Memory B cell (primary cell): ENCODE data around the gene FAM13B.
"Not testable (repeated sequence)": the region's sequence is repeated elsewhere in the genome, so short reads cannot be mapped to it uniquely, and the experiment has no call there.

Experiments
- ATAC-seq: fragments of 150-1000 bp; cut with Tn5 transposase; 2 replicates; pipeline ENCODE4 v1.10.0; 2021; ENCODE audit warnings: low read depth, mild to moderate bottlenecking, moderate library complexity
- DNase-seq, 2 donors: peaks; one replicate each; pipeline ENCODE4 v3.0.0; 2022; ENCODE audit warnings: low spot score in 2 of 2
- H3K27ac Mint-ChIP-seq: one replicate; pipeline ENCODE4 v1.8.0; 2022; ENCODE audit warnings: mild to moderate bottlenecking, moderate library complexity, mixed read lengths
- H3K27me3 Mint-ChIP-seq: one replicate; pipeline ENCODE4 v1.8.0; 2022; ENCODE audit warnings: mixed read lengths
- H3K36me3 Mint-ChIP-seq: one replicate; pipeline ENCODE4 v1.8.0; 2022; ENCODE audit warnings: mild to moderate bottlenecking, mixed read lengths
- H3K4me1 Mint-ChIP-seq: one replicate; pipeline ENCODE4 v1.8.0; 2022; ENCODE audit warnings: mixed read lengths
- H3K4me3 Mint-ChIP-seq: one replicate; pipeline ENCODE4 v1.8.0; 2022; ENCODE audit warnings: mild to moderate bottlenecking, moderate library complexity, mixed read lengths
- H3K9me3 Mint-ChIP-seq: one replicate; pipeline ENCODE4 v1.8.0; 2022; ENCODE audit warnings: mixed read lengths

The FAM13B gene

DNA sequence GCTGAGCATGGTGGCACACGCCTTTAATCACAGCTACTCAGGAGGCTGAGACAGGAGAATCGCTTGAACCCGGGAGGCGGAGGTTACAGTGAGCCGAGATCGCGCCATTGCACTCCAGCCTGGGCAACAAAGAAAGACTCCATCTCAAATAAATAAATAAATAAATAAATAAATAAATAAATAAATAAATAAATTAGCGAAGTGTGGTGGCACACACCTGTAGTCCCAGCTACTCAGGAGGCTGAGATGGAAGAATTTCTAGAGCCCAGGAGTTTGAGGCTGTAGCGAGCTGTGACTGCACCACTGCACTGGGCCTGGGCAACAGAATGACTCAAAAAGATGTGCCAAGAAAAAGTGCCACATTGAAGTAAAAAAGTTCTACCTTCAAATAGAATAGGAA lies 6.1 kb downstream of the FAM13B start:
- H3K9me3 Mint-ChIP-seq, H3K4me3 Mint-ChIP-seq, H3K27ac Mint-ChIP-seq, DNase-seq, H3K36me3 Mint-ChIP-seq, H3K27me3 Mint-ChIP-seq, ATAC-seq: not testable (repeated sequence)
- H3K4me1 Mint-ChIP-seq = peaks cover 56% of the 10 kb centered on the region

DNA sequence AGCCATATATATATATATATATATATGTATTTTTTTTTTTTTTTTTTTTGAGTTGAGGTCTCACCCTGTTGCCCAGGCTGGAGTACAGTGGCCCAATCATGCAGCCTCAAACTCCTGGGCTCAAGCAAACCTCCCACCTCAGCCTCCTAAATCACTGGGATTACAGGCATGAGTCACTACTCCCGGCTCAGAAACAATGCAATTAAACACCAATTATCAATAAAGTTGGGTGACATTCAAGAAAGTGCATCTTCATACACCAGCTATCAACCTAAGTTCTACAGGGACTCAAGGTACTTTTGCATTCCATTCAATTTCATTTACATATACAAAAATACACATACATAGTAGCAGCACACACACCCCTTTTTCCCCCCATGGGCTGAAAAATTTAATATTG lies 7.6 kb downstream of the FAM13B start:
- Mint-ChIP-seq H3K27me3 (no peaks in the 10 kb centered on the region), H3K9me3 (no peaks in the 10 kb centered on the region), H3K4me3 (no peak overlapping the region), H3K27ac (no peak overlapping the region), H3K36me3 (peaks cover 7% of the 10 kb centered on the region), H3K4me1 (peaks cover 50% of the 10 kb centered on the region)
- DNase-seq (no peak), ATAC-seq (no peak)

DNA sequence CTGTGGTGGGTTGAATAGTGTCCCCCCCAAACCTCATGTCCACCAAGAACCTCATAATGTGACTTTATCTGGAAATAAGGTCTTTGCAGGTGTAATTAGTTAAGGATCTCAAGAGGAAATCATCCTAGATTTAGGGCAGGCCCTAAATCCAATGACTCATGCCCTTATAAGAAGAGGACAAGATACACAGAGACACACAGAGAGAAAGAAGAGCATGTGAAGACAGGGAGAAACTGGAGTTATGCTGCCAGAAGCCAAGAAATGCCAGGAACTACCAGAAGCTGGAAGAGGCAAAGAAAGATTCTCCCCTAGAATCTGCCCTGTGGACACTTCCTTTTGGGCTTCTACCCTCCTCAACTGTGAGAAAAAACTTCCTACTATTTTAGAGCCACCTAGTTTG lies 8.8 kb downstream of the FAM13B start:
- H3K27me3 Mint-ChIP-seq = no peaks in the 10 kb centered on the region
- ATAC-seq = no peak
- peaks cover 41% of the 10 kb centered on the region for H3K4me1 Mint-ChIP-seq
- no peak overlapping the region for H3K4me3 Mint-ChIP-seq
- peak overlapping the region; percentile 31 for H3K27ac Mint-ChIP-seq
- H3K36me3 Mint-ChIP-seq = peaks cover 8% of the 10 kb centered on the region
- H3K9me3 Mint-ChIP-seq = no peaks in the 10 kb centered on the region
- DNase-seq = no peak

DNA sequence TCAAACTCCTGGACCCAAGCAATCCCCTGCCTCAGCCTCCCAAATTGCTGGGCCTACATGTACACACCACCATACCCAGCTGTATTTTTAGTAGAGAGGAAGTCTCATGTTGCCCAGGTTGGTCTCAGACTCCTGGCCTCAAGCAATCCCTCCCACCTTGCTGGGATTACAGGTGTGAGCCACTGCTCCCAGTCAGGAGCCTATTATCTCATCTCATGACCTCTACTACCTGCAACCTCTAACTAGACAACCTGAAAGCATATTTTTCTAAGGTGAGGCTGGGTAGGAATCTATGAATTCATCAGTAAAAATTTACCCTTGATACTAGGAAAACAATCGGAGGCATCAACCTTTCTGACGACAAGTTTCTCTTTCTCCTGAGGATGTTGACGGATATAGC lies 10.0 kb downstream of the FAM13B start:
- Mint-ChIP-seq H3K36me3 (peaks cover 14% of the 10 kb centered on the region), H3K4me1 (peaks cover 41% of the 10 kb centered on the region), H3K27me3 (no peaks in the 10 kb centered on the region), H3K27ac (peak overlapping the region; percentile 47), H3K4me3 (no peak overlapping the region), H3K9me3 (no peaks in the 10 kb centered on the region)
- no peak for ATAC-seq
- no peak for DNase-seq

DNA sequence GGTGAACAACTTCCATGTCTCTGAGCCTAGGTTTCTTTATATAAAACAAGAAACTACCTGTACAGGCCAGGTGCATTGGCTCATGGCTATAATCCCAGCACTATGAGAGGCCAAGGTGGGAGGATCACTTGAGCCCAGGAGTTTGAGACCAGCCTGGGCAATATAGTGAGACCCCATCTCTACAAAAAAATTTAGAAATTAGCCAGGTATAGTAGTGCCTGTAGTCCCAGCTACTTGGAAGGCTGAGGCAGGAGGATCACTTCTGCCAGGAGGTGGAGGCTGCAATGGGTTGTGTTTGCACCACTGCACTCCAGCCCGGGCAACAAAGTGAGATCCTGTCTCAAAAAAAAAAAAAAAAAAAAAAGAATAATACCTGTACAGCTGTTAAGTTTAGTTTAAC lies 11.1 kb downstream of the FAM13B start:
- DNase-seq (no peak), ATAC-seq (no peak)
- Mint-ChIP-seq H3K27me3 (no peaks in the 10 kb centered on the region), H3K27ac (no peak overlapping the region), H3K4me3 (no peak overlapping the region), H3K9me3 (no peaks in the 10 kb centered on the region), H3K4me1 (peaks cover 36% of the 10 kb centered on the region), H3K36me3 (peaks cover 13% of the 10 kb centered on the region)

DNA sequence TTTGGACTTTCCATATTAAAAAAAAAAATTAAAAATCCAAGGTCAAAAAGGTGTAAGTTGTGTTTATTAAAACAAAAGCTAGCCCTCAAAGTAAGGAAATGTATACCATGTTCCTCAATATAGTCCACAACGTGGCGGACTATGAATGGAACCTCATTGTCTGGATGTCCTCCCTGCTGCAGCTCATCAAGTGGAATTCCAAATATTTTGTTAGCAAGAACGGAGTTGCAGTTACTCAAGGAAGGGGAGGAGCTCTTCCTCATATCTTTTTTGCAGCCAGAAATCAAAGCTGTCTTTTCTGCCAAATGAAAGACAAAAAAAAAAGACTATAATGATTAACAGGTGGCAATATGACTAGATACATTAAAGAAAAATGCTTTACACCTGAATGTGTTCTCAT lies 14.0 kb downstream of the FAM13B start:
- H3K4me3 Mint-ChIP-seq = no peak overlapping the region
- no peak for ATAC-seq
- no peak for DNase-seq
- peaks cover 21% of the 10 kb centered on the region for H3K4me1 Mint-ChIP-seq
- H3K27ac Mint-ChIP-seq = no peak overlapping the region
- H3K27me3 Mint-ChIP-seq = no peaks in the 10 kb centered on the region
- H3K9me3 Mint-ChIP-seq = no peaks in the 10 kb centered on the region
- H3K36me3 Mint-ChIP-seq = peaks cover 16% of the 10 kb centered on the region

DNA sequence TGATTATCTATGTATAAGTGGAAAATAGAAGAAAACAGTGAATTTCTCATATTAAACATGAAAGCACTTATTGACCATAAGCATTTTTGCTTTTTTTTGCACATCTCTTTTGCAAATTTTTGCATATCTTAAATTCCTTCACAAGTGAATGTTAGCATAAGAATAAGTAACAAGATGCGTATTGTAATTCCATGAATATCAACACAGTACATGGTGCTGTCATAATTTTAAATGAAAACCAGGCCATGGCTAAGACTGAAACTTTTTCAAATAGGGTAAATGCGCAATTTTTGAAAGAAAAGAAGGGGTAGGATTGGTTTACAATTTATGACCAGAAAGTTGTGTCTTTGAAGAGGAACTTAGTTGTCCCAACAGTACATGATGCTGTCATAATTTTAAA lies 17.0 kb downstream of the FAM13B start:
- H3K9me3 Mint-ChIP-seq = no peaks in the 10 kb centered on the region
- H3K36me3 Mint-ChIP-seq = peaks cover 21% of the 10 kb centered on the region
- no peaks in the 10 kb centered on the region for H3K27me3 Mint-ChIP-seq
- ATAC-seq (no peak), DNase-seq (no peak)
- no peak overlapping the region for H3K27ac Mint-ChIP-seq
- H3K4me3 Mint-ChIP-seq = no peak overlapping the region
- H3K4me1 Mint-ChIP-seq = peaks cover 7% of the 10 kb centered on the region

DNA sequence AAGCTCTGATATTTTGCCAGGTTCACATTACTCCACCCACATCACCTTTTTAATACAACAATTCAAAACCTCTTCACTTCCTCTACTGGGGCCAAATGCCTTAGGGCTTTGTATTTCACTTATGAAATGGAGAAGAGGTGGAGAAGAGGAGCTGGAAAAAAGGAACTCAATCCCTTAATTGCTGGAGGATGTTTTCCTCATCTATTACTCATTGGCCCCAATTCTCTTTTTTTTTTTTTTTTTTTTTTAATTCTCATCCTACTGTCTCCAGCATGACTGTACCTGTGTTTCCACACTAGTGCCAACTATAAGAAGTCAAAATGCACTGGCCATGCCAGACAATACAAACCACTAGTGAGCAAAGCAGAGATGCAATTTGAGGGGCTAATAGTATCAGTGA lies 20.9 kb downstream of the FAM13B start:
- H3K36me3 Mint-ChIP-seq = peaks cover 22% of the 10 kb centered on the region
- ATAC-seq (no peak), DNase-seq (no peak)
- no peaks in the 10 kb centered on the region for H3K27me3 Mint-ChIP-seq
- H3K4me1 Mint-ChIP-seq = no peaks in the 10 kb centered on the region
- H3K4me3 Mint-ChIP-seq = no peak overlapping the region
- no peaks in the 10 kb centered on the region for H3K9me3 Mint-ChIP-seq
- no peak overlapping the region for H3K27ac Mint-ChIP-seq

DNA sequence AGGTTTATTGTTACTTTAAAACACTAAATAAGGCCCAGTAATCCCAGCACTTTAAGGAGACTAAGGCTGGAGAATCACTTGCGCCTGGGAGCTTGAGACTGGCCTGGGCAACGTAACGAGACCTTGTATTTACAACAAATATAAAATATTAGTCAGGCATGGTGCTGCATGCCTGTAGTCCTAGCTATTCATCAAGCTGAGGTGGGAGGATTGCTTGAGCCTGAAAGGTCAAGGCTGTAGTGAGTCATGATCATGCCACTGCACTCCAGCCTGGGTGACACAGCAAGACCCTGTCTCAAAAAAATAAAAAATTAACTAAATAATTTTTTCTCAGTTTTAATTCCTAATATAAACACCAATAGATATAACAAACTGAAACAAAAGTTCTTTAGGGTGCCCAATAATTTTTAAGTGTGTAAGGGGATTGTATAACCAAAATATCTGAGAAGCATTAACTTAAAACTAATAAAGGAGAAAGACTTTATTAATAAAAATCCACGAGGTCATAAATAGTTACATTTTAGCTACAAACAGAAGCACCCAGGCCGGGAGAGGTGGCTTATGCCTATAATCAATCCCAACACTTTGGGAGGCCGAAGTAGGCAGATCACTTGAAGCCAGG lies 32.7 kb downstream of the FAM13B start:
- H3K27ac Mint-ChIP-seq = no peak overlapping the region
- DNase-seq (no peak), ATAC-seq (no peak)
- H3K9me3 Mint-ChIP-seq = no peaks in the 10 kb centered on the region
- peaks cover 40% of the 10 kb centered on the region for H3K36me3 Mint-ChIP-seq
- no peaks in the 10 kb centered on the region for H3K27me3 Mint-ChIP-seq
- H3K4me1 Mint-ChIP-seq = peaks cover 16% of the 10 kb centered on the region
- no peak overlapping the region for H3K4me3 Mint-ChIP-seq

DNA sequence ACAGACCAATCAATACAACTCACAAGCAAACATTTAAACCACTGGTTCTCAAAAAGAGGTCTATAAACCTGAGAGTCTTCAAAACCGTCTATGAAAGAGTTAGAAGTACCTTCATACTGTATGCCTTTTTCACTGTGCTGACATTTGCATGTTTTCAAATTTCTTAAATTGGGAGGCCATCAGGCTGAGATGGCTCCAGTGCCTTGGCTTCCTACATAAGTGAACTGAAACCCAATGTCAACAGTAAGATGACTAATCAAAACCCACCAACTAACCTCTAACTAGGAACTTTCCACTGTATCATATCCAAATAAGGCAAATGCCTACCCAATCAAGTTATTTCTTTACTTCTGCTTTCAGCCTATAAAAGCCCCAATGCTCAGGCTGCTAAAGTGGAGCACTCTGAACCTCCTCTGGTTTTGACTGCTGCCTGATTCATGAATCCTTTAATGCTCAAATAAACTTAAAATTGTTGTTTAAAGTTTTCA lies 35.1 kb downstream of the FAM13B start:
- no peak for DNase-seq
- H3K36me3 Mint-ChIP-seq = peaks cover 34% of the 10 kb centered on the region
- peak; percentile 61 for ATAC-seq
- no peak overlapping the region for H3K27ac Mint-ChIP-seq
- peaks cover 22% of the 10 kb centered on the region for H3K4me1 Mint-ChIP-seq
- H3K27me3 Mint-ChIP-seq = no peaks in the 10 kb centered on the region
- no peak overlapping the region for H3K4me3 Mint-ChIP-seq
- no peaks in the 10 kb centered on the region for H3K9me3 Mint-ChIP-seq

DNA sequence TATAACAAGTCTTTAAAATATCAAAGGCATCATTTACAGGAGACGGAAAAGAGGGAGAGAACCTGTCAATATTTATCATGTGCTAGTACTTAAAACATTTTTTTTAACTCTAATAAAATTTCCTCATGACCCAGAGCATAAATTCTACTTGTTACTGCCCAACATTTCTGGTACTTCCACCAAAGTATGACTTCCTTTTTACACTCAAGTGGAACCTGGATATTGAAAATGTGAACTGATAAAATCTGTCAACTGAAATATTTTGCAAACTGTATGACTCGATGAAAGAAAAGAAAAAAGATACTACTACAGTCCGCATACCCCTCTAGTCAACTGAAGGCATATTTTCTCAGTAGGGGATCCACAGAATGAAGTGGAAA lies 37.1 kb downstream of the FAM13B start:
- Mint-ChIP-seq H3K9me3 (no peaks in the 10 kb centered on the region), H3K27ac (no peak overlapping the region), H3K36me3 (peaks cover 30% of the 10 kb centered on the region)

DNA sequence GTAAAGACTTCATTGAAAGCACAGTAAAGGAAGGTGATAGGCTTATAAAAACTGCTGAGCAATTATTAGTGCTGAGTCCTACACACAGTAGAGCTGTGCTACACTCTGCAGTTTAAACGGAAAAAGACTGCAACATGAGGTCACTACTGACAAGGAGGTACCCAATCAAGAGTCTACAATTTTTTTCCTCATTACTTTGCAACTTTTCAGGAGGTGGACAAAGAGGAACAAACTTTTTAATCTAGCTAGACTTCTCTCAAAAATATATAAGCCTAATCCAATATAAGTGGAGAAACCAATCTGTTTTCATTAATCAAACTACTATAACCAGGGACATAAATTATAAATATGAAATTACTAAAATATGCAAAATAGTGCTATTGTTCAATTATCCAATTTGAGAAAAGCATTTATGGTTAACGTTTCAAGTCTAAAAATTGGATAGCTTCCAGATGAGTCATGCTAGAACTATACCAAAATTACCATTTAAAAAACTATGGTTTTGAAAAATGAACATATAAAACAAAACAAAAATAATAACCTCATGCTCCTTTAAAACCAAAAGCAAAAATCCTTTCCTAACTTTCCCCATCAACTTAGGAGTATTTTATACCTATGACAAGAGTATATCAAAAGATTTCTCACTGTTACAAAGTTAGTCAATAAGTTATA lies 37.7 kb downstream of the FAM13B start:
- DNase-seq (no peak), ATAC-seq (no peak)
- no peak overlapping the region for H3K27ac Mint-ChIP-seq
- peaks cover 30% of the 10 kb centered on the region for H3K36me3 Mint-ChIP-seq
- H3K9me3 Mint-ChIP-seq = no peaks in the 10 kb centered on the region
- H3K4me1 Mint-ChIP-seq = peaks cover 17% of the 10 kb centered on the region
- H3K4me3 Mint-ChIP-seq = no peak overlapping the region
- no peaks in the 10 kb centered on the region for H3K27me3 Mint-ChIP-seq

More for the DNA sequence above, 37.1 kb downstream of the FAM13B start:
- DNase-seq = no peak
- no peak for ATAC-seq
- Mint-ChIP-seq H3K4me3 (no peak overlapping the region), H3K4me1 (peaks cover 17% of the 10 kb centered on the region), H3K27me3 (no peaks in the 10 kb centered on the region)

DNA sequence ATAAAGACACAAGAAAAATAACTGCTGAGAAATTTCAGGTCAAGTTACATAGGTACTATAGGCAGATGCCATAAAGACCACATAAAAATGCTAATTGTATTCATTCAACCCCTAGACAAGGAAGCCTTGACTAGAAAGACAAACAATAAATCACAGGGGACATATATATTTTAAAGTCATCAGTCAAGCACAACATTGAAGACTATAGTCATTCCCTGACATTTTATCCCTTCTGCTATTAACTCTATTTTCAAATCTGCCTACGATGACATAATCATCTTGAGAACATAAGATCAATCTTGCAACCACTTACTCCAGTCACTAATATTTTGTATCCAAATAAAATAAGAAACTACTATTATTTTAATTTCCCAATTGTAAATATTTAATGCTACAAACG lies 38.3 kb downstream of the FAM13B start:
- Mint-ChIP-seq H3K27ac (peak overlapping the region; percentile 21), H3K9me3 (no peaks in the 10 kb centered on the region), H3K4me3 (no peak overlapping the region), H3K36me3 (peaks cover 27% of the 10 kb centered on the region), H3K4me1 (peaks cover 17% of the 10 kb centered on the region), H3K27me3 (no peaks in the 10 kb centered on the region)
- ATAC-seq (no peak), DNase-seq (no peak)

DNA sequence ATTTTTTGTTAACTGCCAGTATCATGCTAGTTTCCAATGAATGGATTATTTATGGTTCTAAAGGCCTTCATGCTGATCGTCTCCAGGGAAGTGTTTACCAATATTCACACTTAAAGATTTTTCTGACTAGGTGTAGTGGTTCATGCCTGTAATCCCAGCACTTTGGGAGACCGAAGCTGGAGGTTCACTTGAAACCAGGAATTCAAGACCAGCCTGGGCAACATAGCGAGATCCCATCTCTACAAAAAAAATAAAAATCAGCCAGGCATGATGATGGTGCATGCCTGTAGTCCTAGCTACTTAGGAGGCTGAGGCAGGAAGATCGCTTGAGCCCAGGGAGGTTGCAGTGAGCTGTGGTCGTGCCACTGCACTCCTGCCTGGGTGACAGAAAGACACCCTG lies 43.5 kb downstream of the FAM13B start:
- Mint-ChIP-seq H3K36me3 (peaks cover 18% of the 10 kb centered on the region), H3K27me3 (no peaks in the 10 kb centered on the region), H3K4me1 (peaks cover 3% of the 10 kb centered on the region), H3K27ac (no peak overlapping the region), H3K4me3 (no peak overlapping the region), H3K9me3 (no peaks in the 10 kb centered on the region)
- DNase-seq = no peak
- no peak for ATAC-seq

DNA sequence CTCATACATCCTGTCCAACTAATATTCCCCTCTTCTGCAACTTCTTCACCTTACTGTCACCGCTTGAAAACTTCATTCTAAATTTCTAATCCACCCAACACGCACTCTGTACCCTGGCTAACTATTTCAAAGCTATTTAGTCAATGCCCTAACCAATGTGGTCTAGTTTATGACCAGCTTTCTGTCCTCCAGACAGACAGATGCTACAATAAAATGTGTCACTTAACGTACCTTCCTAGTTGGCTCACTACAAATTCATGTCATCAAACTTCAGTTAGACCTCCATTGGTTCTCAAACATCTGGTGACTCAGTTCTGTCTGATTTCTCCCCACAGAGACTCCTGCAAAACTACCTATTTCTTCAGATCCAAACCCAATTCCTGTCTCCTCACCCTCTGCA lies 57.7 kb downstream of the FAM13B start:
- peaks cover 3% of the 10 kb centered on the region for H3K4me1 Mint-ChIP-seq
- no peak for ATAC-seq
- H3K27me3 Mint-ChIP-seq = no peaks in the 10 kb centered on the region
- DNase-seq = no peak
- H3K36me3 Mint-ChIP-seq = peaks cover 38% of the 10 kb centered on the region
- peaks cover 6% of the 10 kb centered on the region for H3K9me3 Mint-ChIP-seq
- no peak overlapping the region for H3K4me3 Mint-ChIP-seq
- H3K27ac Mint-ChIP-seq = no peak overlapping the region
